PC-9 (cell line): Measurements from ENCODE around the gene GRAP2.

Experiments
- EZH2 ChIP-seq: fragments of 200-600 bp; sonication (generic); IDR thresholded peaks from 2 replicates; pipeline ENCODE4 v1.8.0; 2017; ENCODE audit warnings: antibody characterized with exemption, low read depth
- TF ChIP-seq, protein P1 (sequence below): fragments of 200-600 bp; sonication (generic); conservative IDR thresholded peaks from 2 replicates; pipeline ENCODE4 v1.6.1; 2017; ENCODE audit warnings: mixed run types, antibody characterized with exemption, mild to moderate bottlenecking, moderate library complexity

GRCh38 chr22:39935116-39935515, 34.2 kb downstream of the GRAP2 start:
- TF ChIP-seq, protein P1, sequence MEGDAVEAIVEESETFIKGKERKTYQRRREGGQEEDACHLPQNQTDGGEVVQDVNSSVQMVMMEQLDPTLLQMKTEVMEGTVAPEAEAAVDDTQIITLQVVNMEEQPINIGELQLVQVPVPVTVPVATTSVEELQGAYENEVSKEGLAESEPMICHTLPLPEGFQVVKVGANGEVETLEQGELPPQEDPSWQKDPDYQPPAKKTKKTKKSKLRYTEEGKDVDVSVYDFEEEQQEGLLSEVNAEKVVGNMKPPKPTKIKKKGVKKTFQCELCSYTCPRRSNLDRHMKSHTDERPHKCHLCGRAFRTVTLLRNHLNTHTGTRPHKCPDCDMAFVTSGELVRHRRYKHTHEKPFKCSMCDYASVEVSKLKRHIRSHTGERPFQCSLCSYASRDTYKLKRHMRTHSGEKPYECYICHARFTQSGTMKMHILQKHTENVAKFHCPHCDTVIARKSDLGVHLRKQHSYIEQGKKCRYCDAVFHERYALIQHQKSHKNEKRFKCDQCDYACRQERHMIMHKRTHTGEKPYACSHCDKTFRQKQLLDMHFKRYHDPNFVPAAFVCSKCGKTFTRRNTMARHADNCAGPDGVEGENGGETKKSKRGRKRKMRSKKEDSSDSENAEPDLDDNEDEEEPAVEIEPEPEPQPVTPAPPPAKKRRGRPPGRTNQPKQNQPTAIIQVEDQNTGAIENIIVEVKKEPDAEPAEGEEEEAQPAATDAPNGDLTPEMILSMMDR: no peak
- TF ChIP-seq EZH2: no peak
